Measurements from ENCODE around the gene GHR.

GHR gene

DNA sequence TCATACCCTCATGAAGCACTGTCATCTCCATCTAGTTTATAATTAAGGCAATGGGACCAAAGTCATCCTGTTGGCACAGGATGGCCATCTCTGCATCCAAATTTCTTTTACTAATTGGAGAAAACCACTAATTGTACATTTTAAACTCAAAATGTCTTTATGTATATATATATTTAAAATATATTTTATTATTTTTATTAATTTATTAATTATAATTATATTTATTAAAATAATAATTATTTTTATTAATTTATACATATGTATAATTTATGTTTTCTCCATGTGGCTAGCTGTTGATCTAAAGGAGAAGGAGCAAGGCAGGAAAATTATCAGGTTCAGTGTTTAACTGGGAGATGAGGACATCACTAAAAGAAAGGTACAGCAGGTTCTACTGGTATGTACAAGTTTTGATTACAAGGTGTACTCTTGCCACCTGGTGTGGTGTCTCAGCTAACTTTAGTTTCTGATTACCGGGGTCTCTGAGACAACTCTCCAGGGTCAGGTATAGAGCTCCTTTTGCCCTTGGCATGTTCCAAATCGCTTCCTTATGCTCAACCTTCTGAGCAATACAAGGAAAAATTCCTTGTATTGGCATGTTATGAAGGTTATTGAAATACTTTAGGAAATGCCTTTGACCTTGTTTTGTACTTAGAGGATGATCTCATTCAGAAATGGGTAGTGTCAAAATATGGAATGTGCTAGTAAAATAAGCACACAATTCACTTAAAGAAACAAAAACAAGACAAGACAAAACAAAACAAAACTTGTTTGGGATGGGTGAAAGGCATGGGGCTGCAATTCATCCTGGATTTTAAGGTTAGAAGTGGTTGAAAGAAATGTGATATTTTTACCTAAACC, 79.6 kb downstream of the GHR start:
- no peak for DNase-seq (ENCODE audit: low spot score)
- in situ Hi-C loops (cut with MboI; ENCODE audit: low pct_unique_long_range_greater_than_20kb, low sequenced_read_pairs, unreplicated experiment): no loop called here
- no peak for TF ChIP-seq CTCF (IDR thresholded peaks at IDR 0.05; ENCODE audit: extremely low read depth, insufficient read depth, missing control alignments)

GRCh38 chr5:42506662-42507061, 83.4 kb downstream of the GHR start:
- no peak for TF ChIP-seq CTCF (IDR thresholded peaks at IDR 0.05; ENCODE audit: extremely low read depth, insufficient read depth, missing control alignments)
- DNase-seq (ENCODE audit: low spot score): no peak
- in situ Hi-C loops (cut with MboI; ENCODE audit: low pct_unique_long_range_greater_than_20kb, low sequenced_read_pairs, unreplicated experiment): no loop called here

- in situ Hi-C loops (cut with MboI; ENCODE audit: low pct_unique_long_range_greater_than_20kb, low sequenced_read_pairs, unreplicated experiment): no loop called here
- DNase-seq (ENCODE audit: low spot score): no peak
- TF ChIP-seq CTCF (IDR thresholded peaks at IDR 0.05; ENCODE audit: extremely low read depth, insufficient read depth, missing control alignments): no peak
These were observed 84.3 kb downstream of the GHR start for GRCh38 chr5:42507451-42508097.

GRCh38 chr5:42513246-42513645, 90.0 kb downstream of the GHR start:
- DNase-seq (ENCODE audit: low spot score): no peak
- in situ Hi-C loops (cut with MboI; ENCODE audit: low pct_unique_long_range_greater_than_20kb, low sequenced_read_pairs, unreplicated experiment): no loop called here
- TF ChIP-seq CTCF (IDR thresholded peaks at IDR 0.05; ENCODE audit: extremely low read depth, insufficient read depth, missing control alignments): no peak

- TF ChIP-seq CTCF (IDR thresholded peaks at IDR 0.05; ENCODE audit: extremely low read depth, insufficient read depth, missing control alignments): peak; percentile 25
- DNase-seq (ENCODE audit: low spot score): peak; percentile 13
- in situ Hi-C loops (cut with MboI; ENCODE audit: low pct_unique_long_range_greater_than_20kb, low sequenced_read_pairs, unreplicated experiment): no loop called here
These were observed 91.5 kb downstream of the GHR start for GRCh38 chr5:42514754-42515153.

- TF ChIP-seq CTCF (IDR thresholded peaks at IDR 0.05; ENCODE audit: extremely low read depth, insufficient read depth, missing control alignments): no peak
- in situ Hi-C loops (cut with MboI; ENCODE audit: low pct_unique_long_range_greater_than_20kb, low sequenced_read_pairs, unreplicated experiment): no loop called here
- no peak for DNase-seq (ENCODE audit: low spot score)
These were observed 92.3 kb downstream of the GHR start for GRCh38 chr5:42515504-42515903.

Measured in GM13977 (cell line).